ENCODE measurements around the gene UCK1. TPM values are rescaled to one million over a fixed set of nuclear protein-coding genes. Genes with fewer than 3 reads are reported as not detected.

UCK1 gene
- 12.7 and 19.4 TPM in 2 replicates for total RNA-seq

GRCh38 chr9:131530920-131531832 lies at the start of gene UCK1:
TSS of gene UCK1 (minus strand) at chr9:131531263. CDS start at chr9:131531174, 89 bp downstream.

GRCh38 chr9:131545003-131545785 lies 14.1 kb upstream of the UCK1 start, which contains the start of gene PRRT1B:
TSS of gene PRRT1B (plus strand) at chr9:131545523. CDS start at chr9:131545616, 93 bp downstream.

GRCh38 chr9:131502781-131503625 lies 28.1 kb downstream of the UCK1 start, which contains the start of gene POMT1:
TSS of gene POMT1 (plus strand) at chr9:131502918. CDS start at chr9:131504219, 1,301 bp downstream.

Other genes with a start within 250 kb of the UCK1 start
- 16.9 and 19.4 TPM in 2 replicates for gene PLPP7, start 241.5 kb downstream of the UCK1 start, total RNA-seq
- 33.5 and 51.6 TPM in 2 replicates for gene PRRC2B, start 137.2 kb downstream of the UCK1 start, total RNA-seq
- gene POMT1, start 28.3 kb downstream of the UCK1 start, total RNA-seq = 21.9 and 29.0 TPM in 2 replicates
- gene PRRT1B, start 14.3 kb upstream of the UCK1 start, total RNA-seq = not detected in 2 replicates
- 9.9 and 13.8 TPM in 2 replicates for gene RAPGEF1, start 208.8 kb upstream of the UCK1 start, total RNA-seq